ENCODE data around the gene PRR12. TPM values are rescaled to one million over a fixed set of nuclear protein-coding genes. Genes with fewer than 3 reads are reported as not detected.

PRR12 gene
- total RNA-seq, 4 donors from 2014 or later: 19.6 to 53.1 (median 24.5) TPM

DNA sequence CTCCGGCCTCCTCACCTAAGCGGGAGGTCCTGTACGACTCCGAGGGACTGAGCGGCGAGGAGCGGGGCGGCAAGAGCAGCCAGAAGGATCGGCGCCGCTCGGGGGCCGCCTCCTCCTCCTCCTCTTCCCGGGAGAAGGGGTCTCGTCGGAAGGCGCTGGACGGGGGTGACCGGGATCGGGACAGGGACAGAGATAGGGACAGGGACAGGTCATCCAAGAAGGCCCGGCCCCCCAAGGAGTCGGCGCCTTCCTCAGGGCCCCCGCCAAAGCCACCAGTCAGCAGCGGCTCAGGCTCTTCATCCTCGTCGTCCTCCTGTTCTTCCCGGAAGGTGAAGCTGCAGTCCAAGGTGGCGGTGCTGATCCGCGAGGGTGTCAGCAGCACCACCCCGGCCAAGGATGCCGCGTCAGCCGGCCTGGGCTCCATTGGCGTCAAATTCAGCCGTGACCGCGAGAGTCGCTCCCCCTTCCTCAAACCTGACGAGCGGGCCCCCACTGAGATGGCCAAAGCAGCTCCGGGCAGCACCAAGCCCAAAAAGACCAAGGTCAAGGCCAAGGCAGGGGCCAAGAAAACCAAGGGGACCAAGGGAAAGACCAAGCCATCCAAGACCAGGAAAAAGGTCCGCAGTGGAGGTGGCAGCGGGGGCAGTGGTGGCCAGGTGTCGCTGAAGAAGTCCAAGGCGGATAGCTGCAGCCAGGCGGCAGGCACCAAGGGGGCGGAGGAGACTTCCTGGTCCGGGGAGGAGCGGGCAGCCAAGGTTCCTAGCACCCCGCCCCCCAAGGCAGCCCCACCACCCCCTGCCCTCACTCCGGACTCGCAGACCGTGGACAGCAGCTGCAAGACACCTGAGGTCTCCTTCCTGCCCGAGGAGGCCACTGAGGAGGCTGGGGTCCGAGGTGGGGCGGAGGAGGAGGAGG is 61.8 kb downstream of the PRR12 start:
- intact Hi-C loops (cut with DNase I; ENCODE audit: low total_unique reads): no loop called here
- 94% methylated on average over 54 to 58 of the region's 58 CpGs for WGBS, 2 donors
- no peak for DNase-seq (ENCODE audit: low spot score in 2 of 2)
- no peak for TF ChIP-seq POLR2A (IDR thresholded peaks at IDR 0.05)
- TF ChIP-seq, protein P1, sequence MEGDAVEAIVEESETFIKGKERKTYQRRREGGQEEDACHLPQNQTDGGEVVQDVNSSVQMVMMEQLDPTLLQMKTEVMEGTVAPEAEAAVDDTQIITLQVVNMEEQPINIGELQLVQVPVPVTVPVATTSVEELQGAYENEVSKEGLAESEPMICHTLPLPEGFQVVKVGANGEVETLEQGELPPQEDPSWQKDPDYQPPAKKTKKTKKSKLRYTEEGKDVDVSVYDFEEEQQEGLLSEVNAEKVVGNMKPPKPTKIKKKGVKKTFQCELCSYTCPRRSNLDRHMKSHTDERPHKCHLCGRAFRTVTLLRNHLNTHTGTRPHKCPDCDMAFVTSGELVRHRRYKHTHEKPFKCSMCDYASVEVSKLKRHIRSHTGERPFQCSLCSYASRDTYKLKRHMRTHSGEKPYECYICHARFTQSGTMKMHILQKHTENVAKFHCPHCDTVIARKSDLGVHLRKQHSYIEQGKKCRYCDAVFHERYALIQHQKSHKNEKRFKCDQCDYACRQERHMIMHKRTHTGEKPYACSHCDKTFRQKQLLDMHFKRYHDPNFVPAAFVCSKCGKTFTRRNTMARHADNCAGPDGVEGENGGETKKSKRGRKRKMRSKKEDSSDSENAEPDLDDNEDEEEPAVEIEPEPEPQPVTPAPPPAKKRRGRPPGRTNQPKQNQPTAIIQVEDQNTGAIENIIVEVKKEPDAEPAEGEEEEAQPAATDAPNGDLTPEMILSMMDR (IDR thresholded peaks at IDR 0.05): no peak
- no peak overlapping the region for H3K4me3 ChIP-seq (ENCODE audit: low read depth, poor library complexity, severe bottlenecking)

DNA sequence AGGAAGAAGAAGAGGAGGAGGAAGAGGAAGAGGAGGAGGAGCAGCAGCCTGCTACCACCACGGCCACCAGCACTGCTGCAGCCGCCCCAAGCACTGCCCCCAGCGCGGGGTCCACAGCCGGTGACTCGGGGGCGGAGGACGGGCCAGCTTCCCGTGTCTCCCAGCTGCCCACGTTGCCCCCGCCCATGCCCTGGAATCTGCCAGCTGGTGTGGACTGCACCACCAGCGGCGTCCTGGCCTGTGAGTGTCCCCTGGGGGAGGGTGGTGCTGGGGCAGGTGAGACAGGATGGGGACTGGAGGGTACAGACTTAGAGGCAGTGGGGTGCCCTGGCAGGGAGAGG is 62.5 kb downstream of the PRR12 start:
- intact Hi-C loops (cut with DNase I; ENCODE audit: low total_unique reads): no loop called here
- WGBS, 2 donors: 88 to 94% methylated on average over 11 to 13 of the region's 13 CpGs
- TF ChIP-seq POLR2A (IDR thresholded peaks at IDR 0.05): no peak
- TF ChIP-seq, protein P1 (IDR thresholded peaks at IDR 0.05): no peak
- H3K4me3 ChIP-seq (ENCODE audit: low read depth, poor library complexity, severe bottlenecking): no peak overlapping the region
- no peak for DNase-seq (ENCODE audit: low spot score in 2 of 2)

DNA sequence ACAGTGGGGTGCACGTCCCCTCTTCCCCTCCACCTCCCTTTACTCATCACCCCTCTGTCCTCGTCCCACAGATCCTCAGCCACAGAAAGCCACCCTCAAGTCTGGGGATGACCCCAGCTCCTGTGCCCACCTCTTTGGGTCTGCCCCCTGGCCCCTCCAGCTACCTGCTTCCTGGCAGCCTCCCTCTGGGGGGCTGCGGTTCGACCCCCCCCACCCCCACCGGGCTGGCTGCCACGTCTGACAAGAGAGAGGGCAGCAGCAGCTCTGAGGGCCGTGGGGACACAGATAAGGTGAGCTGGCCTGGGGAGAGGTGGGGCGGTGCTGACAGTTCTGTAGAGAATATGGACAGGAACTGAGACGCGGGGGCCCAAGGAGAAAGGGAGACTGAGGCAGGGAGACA is 63.6 kb downstream of the PRR12 start:
- TF ChIP-seq, protein P1 (IDR thresholded peaks at IDR 0.05): no peak
- no peak for TF ChIP-seq POLR2A (IDR thresholded peaks at IDR 0.05)
- no peak for DNase-seq (ENCODE audit: low spot score in 2 of 2)
- WGBS, 2 donors: 86 to 93% methylated on average over 10 of the region's 10 CpGs
- intact Hi-C loops (cut with DNase I; ENCODE audit: low total_unique reads): no loop called here
- no peak overlapping the region for H3K4me3 ChIP-seq (ENCODE audit: low read depth, poor library complexity, severe bottlenecking)

DNA sequence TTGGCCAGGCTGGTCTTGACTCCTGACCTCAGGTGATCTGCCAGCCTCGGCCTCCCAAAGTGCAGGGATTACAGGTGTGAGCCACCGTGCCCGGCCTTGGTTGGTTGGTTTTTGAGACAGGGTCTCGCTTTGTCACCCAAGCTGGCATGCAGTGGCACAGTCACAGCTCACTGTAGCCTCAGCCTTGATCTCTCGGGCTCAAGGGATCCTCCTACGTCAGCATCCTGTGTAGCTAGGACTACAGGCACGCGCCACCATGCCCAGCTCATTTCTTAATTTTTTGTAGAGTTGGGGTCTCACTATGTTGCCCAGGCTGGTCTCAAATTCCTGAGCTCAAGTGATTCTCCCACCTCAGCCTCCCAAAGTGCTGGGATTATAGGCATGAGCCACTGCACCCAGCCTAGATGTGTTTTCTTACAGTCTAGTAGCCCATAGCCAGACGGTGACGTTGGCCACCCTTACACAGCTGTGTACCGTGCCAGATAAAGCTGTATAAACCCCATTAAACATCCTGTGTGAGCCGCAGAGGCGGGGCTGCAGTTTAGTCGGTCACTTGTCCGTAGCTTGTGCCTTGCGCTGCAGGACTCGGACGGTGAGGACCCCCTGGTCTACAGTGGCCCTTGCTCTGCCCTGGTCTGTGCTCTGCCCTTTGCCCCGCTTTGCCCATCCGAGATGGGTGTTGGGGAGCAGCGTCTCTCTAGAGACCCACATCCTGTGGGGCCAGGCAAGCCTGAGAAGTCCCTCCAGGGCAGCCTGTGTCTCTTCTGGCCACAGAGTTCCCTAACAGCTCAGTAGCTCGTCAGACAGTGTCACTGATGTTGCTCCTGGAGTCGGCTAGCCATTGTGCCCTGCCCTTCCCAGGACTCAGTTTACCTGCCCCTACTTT is 64.8 kb downstream of the PRR12 start:
- no peak for TF ChIP-seq POLR2A (IDR thresholded peaks at IDR 0.05)
- TF ChIP-seq, protein P1 (IDR thresholded peaks at IDR 0.05): no peak
- DNase-seq (ENCODE audit: low spot score in 2 of 2): no peak
- no peak overlapping the region for H3K4me3 ChIP-seq (ENCODE audit: low read depth, poor library complexity, severe bottlenecking)
- intact Hi-C loops (cut with DNase I; ENCODE audit: low total_unique reads): no loop called here
- 90% methylated on average over 23 of the region's 23 CpGs for WGBS, 2 donors

DNA sequence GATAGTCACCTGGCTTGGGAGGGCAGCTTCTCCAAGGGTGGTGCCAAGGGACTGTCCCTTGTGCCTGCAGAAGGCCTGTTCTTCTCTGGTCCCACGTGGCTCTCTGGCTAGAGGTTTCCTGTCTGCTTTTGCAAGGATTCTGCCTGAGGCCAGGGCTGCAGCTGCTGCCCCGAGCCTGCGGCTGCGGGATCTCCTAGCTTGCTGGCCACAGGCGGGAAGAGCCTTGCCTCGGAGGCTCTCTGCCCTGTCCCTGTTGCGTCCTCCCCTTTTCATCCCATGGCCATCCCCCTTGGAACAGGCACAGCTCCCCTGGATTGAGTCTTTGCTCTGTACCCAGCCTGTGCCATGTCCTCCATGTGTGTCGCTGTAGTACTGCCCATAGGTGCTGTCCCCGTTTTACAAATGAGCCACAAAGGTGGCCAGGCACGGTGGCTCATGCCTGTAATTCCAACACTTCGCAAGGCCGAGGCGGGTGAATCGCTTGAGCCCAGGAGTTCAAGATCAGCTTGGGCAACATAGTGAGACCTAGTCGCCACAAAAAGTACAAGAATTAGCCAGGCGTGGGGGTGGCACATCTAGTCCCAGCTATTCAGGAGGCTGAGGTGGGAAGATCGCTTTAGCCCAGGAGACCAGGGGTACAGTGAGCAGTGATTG is 65.6 kb downstream of the PRR12 start:
- no peak for TF ChIP-seq POLR2A (IDR thresholded peaks at IDR 0.05)
- TF ChIP-seq, protein P1 (IDR thresholded peaks at IDR 0.05): no peak
- 86 to 94% methylated on average over 12 to 16 of the region's 17 CpGs for WGBS, 2 donors
- no peak for DNase-seq (ENCODE audit: low spot score in 2 of 2)
- intact Hi-C loops (cut with DNase I; ENCODE audit: low total_unique reads): no loop called here
- H3K4me3 ChIP-seq (ENCODE audit: low read depth, poor library complexity, severe bottlenecking): no peak overlapping the region
